Psoas muscle (tissue), 8 donors: Measurements from ENCODE around the gene GALNTL6. TPM values are rescaled to one million over a fixed set of nuclear protein-coding genes. Genes with fewer than 3 reads are reported as not detected.

Experiments used
- ATAC-seq, 4 donors: fragments of 200-7000 bp; cut with Tn5 transposase; one replicate each; pipeline ENCODE4 v1.9.1; 2020; ENCODE audit warnings: moderate library complexity in 3 of 4, mild to moderate bottlenecking in 2 of 4
- DNase-seq, 2 donors: peaks; one replicate each; pipeline ENCODE4 v3.0.0-alpha.2; 2020
- H3K27ac ChIP-seq: fragments of 200-600 bp; one replicate; pipeline ENCODE4 v1.8.0; 2022
- H3K27me3 ChIP-seq, 3 donors: fragments of 200-600 bp in 1 of 3; one replicate each; pipeline versions ENCODE4 v1.6.1 to v1.8.0; 2013 to 2022; ENCODE audit warnings: low read length in 2 of 3, mild to moderate bottlenecking in 2 of 3, moderate library complexity in 1 of 3; ENCODE audit not compliant: insufficient read depth in 3 of 3
- H3K36me3 ChIP-seq, 2 donors: fragments of 200-600 bp in 1 of 2; one replicate each; pipeline versions ENCODE4 v1.6.1 to v1.8.0; 2013 to 2022; ENCODE audit warnings: low read depth in 1 of 2, mild to moderate bottlenecking in 1 of 2, moderate library complexity in 1 of 2; ENCODE audit not compliant: insufficient read depth in 1 of 2
- H3K4me1 ChIP-seq: fragments of 200-600 bp; one replicate; pipeline ENCODE4 v1.8.0; 2022
- H3K4me3 ChIP-seq: fragments of 200-600 bp; one replicate; pipeline ENCODE4 v1.8.0; 2022; ENCODE audit warnings: mild to moderate bottlenecking
- H3K9me3 ChIP-seq: fragments of 200-600 bp; one replicate; pipeline ENCODE4 v1.8.0; 2022
- CTCF ChIP-seq: fragments of 200-600 bp; IDR thresholded peaks from one replicate; pipeline ENCODE4 v1.8.0; 2022; ENCODE audit warnings: antibody characterized with exemption
- WGBS, 3 donors: extraction: QIAGEN DNeasy Blood & Tissue Kit; methylation state at CpG; one replicate each; pipeline versions ENCODE4 v1.1.6 to v1.1.7; 2013; 5-methylcytosine and 5-hydroxymethylcytosine counted together
- intact Hi-C, 2 donors: fragments of 100-400 bp; cut with DNase I; formaldehyde crosslinking; loops; one replicate each; pipeline versions ENCODE4 v1.11.0 to v1.14.2; 2022
- polyA plus RNA-seq, 3 donors: library from polyadenylated mRNA; stranded (reverse); fragments of 200-250 nt; gene quantifications; one replicate each; pipeline ENCODE4 v1.2.3, GENCODE V29; 2013
- total RNA-seq, 4 donors: library from RNA; stranded (reverse); fragmentation: NEBNext Ultra II Directional in 2 of 4; extraction: Animal tissue kit (Norgen Biotek cat#: 25700) in 2 of 4; gene quantifications; one replicate each; pipeline versions ENCODE4 v1.2.1 to v1.2.4, GENCODE V29; 2021 to 2023
- donor health status: healthy with polysubstance abuse.
- donor health status: DM: no; HTN: no; CAD: no; lungs with moderate emphysema.
- donor health status: Bipolar disorder and iron deficiency.
- donor health status: healthy.
- donor health status: DM: yes; HTN: yes; CAD: no.
- donor health status: DM: no; HTN: no; CAD: no.
- donor health status: DM: no; HTN: no; CAD: no.
- donor health status: DM: yes; HTN: yes; CAD: no.

GALNTL6 gene
- total and polyA plus RNA-seq, 7 donors: 0.01 to 0.91 (median 0.21) TPM; not detected in 3

DNA sequence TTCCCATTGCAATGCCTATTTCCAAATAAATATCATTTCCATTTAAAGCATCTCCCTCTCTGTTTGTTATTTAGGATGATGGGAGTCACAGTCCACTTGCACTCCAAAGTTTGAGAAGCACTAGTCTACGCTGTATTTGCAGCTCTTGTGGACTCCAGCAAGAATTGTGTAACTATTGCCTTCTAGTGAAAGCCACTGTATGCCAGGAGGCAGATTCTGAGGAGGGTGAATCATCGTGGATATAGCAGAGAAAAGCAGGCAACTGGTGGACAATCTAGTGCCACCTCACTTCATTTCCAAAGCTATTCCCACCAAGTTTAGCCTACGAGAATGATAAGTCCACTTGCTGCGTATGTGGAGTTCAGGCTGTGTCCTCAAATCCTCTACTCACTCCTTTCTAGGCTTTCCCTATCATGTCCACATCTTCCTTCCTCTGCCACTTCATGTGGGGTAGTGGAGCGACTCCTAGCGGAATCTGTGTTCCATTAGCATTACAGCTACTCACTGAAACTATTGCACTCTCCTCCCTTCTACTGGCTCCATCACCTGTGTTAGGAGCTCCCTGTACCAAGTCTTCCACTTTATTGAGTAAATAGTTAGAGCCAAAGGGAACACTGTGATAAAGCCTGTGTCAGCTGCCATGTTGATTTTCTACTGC is 853.6 kb downstream of the GALNTL6 start:
- no peak for ATAC-seq
- intact Hi-C loops: no loop called here

DNA sequence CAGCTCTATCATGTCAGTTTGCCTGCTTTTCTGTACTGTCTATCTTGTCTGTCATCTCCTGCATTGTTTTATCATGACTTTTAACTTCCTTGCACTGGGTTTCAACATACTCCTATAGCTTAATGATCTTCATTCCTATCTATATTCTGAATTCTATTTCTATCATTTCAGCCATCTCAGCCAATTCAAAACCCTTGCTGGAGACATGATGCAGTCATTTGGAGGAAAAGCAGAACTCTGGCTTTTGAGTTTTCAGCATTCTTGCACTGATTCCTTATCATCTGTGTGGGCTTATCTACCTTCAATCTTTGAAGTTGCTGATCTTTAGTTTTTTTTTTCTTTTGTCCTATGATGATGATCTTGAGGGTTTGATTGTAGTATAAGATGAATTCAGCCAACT is 861.6 kb downstream of the GALNTL6 start:
- no peak for TF ChIP-seq CTCF
- Histone ChIP-seq H3K27ac (no peak overlapping the region), H3K4me3 (no peak overlapping the region), H3K4me1 (no peaks in the 10 kb centered on the region), H3K36me3 (no peaks in the 10 kb centered on the region), H3K27me3 (peaks cover 0 to 2% (median 0%) of the 10 kb centered on the region in 3 donors), H3K9me3 (no peaks in the 10 kb centered on the region)
- ATAC-seq (no peak), DNase-seq (no peak)
- intact Hi-C loops: no loop called here

More for the DNA sequence above, 853.6 kb downstream of the GALNTL6 start:
- 83 to 91% (median 88%) methylated on average over 6 of the region's 6 CpGs for WGBS, 3 donors
- no peak overlapping the region for H3K4me3 ChIP-seq
- DNase-seq: no peak
- H3K9me3 ChIP-seq: no peaks in the 10 kb centered on the region
- no peak for TF ChIP-seq CTCF
- no peaks in the 10 kb centered on the region for H3K4me1 ChIP-seq
- H3K27ac ChIP-seq: no peak overlapping the region
- H3K36me3 ChIP-seq: no peaks in the 10 kb centered on the region
- H3K27me3 ChIP-seq: no peaks in the 10 kb centered on the region

DNA sequence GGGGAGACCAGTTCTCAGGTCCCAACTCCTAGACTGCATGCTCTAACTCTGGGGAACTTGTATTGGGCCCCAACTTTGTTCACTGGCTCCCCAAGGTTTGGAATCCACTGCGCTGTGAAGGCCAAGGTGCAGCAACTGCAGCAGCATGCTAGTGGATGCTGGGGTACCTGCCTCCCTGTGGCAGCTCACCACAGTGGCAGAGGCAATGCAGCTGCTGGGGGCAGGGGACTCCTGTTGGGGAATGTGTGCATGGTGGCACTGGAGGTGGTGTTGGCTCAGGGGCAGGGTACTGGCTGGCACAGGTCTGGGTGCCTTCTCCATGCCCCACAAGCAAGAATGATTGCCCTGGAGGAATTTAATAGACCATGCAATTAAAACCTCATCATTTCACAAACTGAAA is 862.0 kb downstream of the GALNTL6 start:
- H3K4me3 ChIP-seq: no peak overlapping the region
- 90 to 100% (median 96%) methylated on average over 1 of the region's 1 CpG for WGBS, 3 donors
- no peak overlapping the region for H3K27ac ChIP-seq
- ATAC-seq (no peak), DNase-seq (no peak)
- intact Hi-C loops: no loop called here
- H3K4me1 ChIP-seq: no peaks in the 10 kb centered on the region
- H3K36me3 ChIP-seq: no peaks in the 10 kb centered on the region
- H3K9me3 ChIP-seq: no peaks in the 10 kb centered on the region
- H3K27me3 ChIP-seq: peaks cover 0 to 2% (median 0%) of the 10 kb centered on the region in 3 donors
- no peak for TF ChIP-seq CTCF

DNA sequence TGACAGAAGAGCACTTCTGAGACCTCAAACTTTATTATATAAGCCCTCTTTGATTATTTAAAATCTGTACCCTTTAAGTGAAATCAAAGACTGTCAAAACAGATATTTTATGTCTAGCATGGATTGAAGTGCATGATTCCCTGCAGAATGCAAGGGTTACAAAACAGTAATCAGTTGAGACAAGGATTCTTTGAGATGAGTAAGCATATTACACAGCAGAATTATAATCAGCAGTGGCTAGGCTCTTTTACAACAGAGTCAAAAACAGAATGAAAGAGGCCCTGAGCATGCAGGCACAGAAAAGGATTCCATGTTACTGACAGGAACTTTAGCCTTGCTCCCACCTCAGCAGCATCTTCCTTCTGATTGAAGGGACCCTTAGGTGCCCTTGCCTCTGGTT is 867.5 kb downstream of the GALNTL6 start:
- Histone ChIP-seq H3K9me3 (no peaks in the 10 kb centered on the region), H3K27me3 (peaks cover 0 to 2% (median 0%) of the 10 kb centered on the region in 3 donors), H3K27ac (no peak overlapping the region), H3K4me1 (no peaks in the 10 kb centered on the region), H3K36me3 (no peaks in the 10 kb centered on the region), H3K4me3 (no peak overlapping the region)
- intact Hi-C loops: no loop called here
- ATAC-seq (no peak), DNase-seq (no peak)
- no peak for TF ChIP-seq CTCF

DNA sequence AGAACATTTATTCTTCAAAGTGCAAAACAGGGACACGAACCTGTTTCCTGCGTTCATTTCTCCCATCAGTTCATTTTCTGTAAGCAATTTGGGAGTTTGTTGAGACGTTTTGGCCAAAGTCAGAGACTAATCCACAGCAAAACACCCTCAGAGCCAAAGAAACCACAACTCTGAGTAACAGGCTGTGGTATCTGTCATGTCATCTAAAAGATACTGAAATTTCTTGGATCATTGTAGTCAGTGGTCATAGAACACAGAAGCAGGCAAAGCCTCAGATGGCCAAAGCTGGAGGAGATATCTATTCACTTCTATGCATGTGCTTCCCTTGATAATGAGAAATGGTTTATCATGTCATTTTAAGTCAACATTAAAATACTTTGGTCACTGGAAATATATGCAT is 869.8 kb downstream of the GALNTL6 start:
- Histone ChIP-seq H3K4me3 (no peak overlapping the region), H3K4me1 (no peaks in the 10 kb centered on the region), H3K36me3 (no peaks in the 10 kb centered on the region), H3K9me3 (no peaks in the 10 kb centered on the region), H3K27me3 (peaks cover 0 to 2% (median 0%) of the 10 kb centered on the region in 3 donors), H3K27ac (no peak overlapping the region)
- no peak for DNase-seq
- TF ChIP-seq CTCF: no peak
- no peak for ATAC-seq
- intact Hi-C loops: no loop called here
- WGBS, 3 donors: 71 to 75% (median 72%) methylated on average over 3 of the region's 3 CpGs
